AG09309 (cell line): ENCODE results near the gene TXNRD1.
A peak's percentile ranks its signal among the peaks of the same experiment; 100 is the strongest.

Experiments
- DNase-seq: peaks from one replicate; pipeline ENCODE4 v3.0.0-alpha.2; 2010; ENCODE audit warnings: low read depth
- H3K4me3 ChIP-seq: 2 replicates; pipeline ENCODE4 v1.5.1; 2011; ENCODE audit warnings: mild to moderate bottlenecking, low read depth, low read length, moderate library complexity; ENCODE audit not compliant: control insufficient read depth
- CTCF ChIP-seq: IDR thresholded peaks from 2 replicates; pipeline ENCODE4 v1.5.1; 2011; ENCODE audit warnings: mild to moderate bottlenecking, low read depth, low read length, inconsistent platforms; ENCODE audit not compliant: insufficient read depth, control insufficient read depth; ENCODE audit errors: missing control alignments

TXNRD1 gene

GRCh38 chr12:104220931-104221330, 5.4 kb downstream of the TXNRD1 start:
- H3K4me3 ChIP-seq: no peak overlapping the region
- no peak for TF ChIP-seq CTCF
- DNase-seq: no peak

GRCh38 chr12:104222976-104223375, 7.4 kb downstream of the TXNRD1 start:
- H3K4me3 ChIP-seq: no peak overlapping the region
- DNase-seq: no peak
- no peak for TF ChIP-seq CTCF

- H3K4me3 ChIP-seq: no peak overlapping the region
- no peak for DNase-seq
- no peak for TF ChIP-seq CTCF
Measured at GRCh38 chr12:104223712-104224111, 8.1 kb downstream of the TXNRD1 start.

- peak; percentile 49 for DNase-seq
- H3K4me3 ChIP-seq: no peak overlapping the region
- TF ChIP-seq CTCF: no peak
Measured at GRCh38 chr12:104226672-104227071, 11.1 kb downstream of the TXNRD1 start.

DNA sequence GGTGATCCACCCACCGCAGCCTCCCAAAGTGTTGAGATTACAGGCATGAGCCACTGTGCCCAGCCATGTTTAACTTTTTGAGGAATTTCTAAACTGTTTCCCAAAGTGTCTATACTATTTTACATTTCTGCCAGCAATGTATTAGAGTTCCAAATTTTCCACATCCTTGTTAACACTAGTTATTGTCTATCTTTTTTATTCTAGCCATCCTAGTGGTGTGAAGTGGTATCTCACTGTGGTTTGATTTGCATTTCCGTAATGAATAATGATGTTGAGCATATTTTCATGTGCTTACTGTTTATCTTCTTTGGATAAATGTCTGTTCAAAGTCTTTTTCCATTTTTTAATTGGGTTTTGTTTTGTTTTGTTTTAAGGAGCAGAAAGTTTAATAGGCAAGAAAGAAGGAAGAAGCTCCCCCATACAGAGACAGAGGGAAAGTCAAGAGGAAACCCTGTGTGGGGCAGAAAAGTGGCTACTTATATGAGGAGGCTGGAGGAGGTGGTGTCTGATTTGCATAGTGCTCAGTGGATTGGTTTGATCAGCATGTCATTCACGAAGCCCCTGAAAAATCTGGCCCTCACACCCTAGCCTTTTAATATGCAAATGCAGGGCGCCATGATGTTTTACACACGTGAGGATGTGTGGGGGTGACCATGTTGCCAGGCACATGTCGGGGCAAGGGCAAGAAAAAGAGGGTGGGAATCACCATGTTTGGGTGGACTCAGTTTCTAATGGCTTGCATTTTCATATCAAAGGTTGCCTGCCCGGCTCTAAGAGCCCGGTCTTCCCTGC, 14.9 kb downstream of the TXNRD1 start:
- no peak for TF ChIP-seq CTCF
- H3K4me3 ChIP-seq: no peak overlapping the region
- no peak for DNase-seq

DNA sequence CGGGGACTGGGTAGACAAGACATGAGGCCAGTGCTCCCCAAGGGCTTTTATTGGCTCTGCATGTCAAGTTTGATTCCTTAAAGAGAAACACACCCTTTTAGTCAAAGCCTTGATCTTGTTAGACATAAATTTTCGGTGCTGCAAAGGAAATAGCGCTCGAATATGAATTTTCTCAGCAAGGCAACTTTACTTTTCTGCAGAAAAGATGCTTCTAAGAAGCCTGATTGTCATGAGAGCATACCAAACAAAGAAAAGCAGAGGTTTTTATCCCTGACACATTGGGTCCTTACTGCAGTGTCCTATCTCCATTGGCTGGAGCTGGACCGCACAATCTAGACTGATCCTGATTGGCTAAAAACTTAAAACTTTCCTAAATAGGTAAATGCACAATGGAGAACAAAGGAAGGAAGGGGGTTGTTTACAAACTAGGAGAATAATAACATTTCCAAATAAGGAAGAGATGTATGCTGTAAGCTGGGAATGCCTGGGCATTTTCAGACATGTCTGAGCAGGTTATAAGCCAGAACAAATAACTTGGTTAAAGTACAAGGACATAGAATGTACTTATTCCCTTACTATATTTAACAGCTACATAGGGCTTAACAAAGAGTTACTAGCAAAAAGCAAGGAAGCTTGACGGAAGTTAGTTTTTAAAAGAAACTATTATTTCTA, 17.2 kb downstream of the TXNRD1 start:
- TF ChIP-seq CTCF: no peak
- H3K4me3 ChIP-seq: no peak overlapping the region
- no peak for DNase-seq
